ENCODE data around the gene TRHDE.

Gene TRHDE

DNA sequence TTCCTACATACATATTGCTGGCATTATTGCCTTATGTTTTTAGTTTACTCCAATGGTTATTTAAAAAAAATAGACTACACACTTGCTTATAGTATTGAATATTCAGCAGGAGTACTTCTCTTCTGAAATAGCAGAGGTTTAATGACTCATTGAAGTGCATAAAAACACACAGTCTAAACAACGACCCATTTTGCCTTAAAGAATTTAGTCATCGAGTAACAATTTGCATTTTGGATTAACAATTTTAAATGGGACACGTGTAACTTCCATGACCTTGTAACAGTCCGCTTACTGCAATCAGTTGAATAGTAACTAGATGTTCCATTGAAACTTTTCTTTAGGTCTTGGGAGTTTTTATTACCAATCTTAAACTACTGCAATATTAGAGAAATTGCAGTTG lies 9.0 kb downstream of the TRHDE start (continued):
- TF ChIP-seq, protein P1, sequence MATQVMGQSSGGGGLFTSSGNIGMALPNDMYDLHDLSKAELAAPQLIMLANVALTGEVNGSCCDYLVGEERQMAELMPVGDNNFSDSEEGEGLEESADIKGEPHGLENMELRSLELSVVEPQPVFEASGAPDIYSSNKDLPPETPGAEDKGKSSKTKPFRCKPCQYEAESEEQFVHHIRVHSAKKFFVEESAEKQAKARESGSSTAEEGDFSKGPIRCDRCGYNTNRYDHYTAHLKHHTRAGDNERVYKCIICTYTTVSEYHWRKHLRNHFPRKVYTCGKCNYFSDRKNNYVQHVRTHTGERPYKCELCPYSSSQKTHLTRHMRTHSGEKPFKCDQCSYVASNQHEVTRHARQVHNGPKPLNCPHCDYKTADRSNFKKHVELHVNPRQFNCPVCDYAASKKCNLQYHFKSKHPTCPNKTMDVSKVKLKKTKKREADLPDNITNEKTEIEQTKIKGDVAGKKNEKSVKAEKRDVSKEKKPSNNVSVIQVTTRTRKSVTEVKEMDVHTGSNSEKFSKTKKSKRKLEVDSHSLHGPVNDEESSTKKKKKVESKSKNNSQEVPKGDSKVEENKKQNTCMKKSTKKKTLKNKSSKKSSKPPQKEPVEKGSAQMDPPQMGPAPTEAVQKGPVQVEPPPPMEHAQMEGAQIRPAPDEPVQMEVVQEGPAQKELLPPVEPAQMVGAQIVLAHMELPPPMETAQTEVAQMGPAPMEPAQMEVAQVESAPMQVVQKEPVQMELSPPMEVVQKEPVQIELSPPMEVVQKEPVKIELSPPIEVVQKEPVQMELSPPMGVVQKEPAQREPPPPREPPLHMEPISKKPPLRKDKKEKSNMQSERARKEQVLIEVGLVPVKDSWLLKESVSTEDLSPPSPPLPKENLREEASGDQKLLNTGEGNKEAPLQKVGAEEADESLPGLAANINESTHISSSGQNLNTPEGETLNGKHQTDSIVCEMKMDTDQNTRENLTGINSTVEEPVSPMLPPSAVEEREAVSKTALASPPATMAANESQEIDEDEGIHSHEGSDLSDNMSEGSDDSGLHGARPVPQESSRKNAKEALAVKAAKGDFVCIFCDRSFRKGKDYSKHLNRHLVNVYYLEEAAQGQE (tag by site-specific recombination; IDR thresholded peaks at IDR 0.05), result no peak
- no peak for TF ChIP-seq ZNF610 (tag by site-specific recombination; IDR thresholded peaks at IDR 0.05; ENCODE audit: borderline replicate concordance)
- no peak for TF ChIP-seq RBAK (tag by site-specific recombination; IDR thresholded peaks at IDR 0.05)
- no peak for TF ChIP-seq SCRT1 (tag by site-specific recombination; IDR thresholded peaks at IDR 0.05; ENCODE audit: borderline replicate concordance)

DNA sequence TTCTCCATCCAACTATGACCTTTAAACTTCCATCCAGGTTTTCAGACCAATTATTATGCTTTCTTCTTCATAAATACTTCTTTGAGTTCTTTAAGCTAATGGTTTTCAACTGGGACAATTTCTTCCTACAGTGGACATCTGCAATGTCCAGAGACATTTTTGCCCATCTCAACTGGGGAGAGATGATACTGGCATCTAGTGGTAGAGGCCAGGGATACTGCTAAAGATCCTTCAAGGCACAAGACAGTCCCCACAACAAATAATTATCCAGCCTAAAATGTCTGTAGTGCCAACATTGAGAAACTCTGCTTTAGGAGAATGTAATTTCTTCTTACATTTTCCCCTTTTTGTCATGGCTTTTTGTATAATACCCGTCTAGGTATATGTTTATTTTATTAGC lies 10.6 kb downstream of the TRHDE start:
- no peaks in the 10 kb centered on the region for H3K36me3 ChIP-seq (ENCODE audit: control insufficient read depth in 2 of 2, insufficient read depth in 1 of 2, low read length in 2 of 2)
- POLR2A ChIA-PET, result no interaction called here
- H3K4me3 ChIP-seq (ENCODE audit: low read depth, low read length), result no peak overlapping the region
- H3K4me1 ChIP-seq (ENCODE audit: control insufficient read depth, insufficient read depth, low read length), result no peaks in the 10 kb centered on the region
- CTCF ChIA-PET, result no interaction called here
- no peaks in the 10 kb centered on the region for H3K9me3 ChIP-seq (ENCODE audit: control insufficient read depth, insufficient read depth, low read depth, low read length)
- H3K27ac ChIP-seq (ENCODE audit: extremely low read depth, low read depth, low read length), result no peak overlapping the region
- no peak for TF ChIP-seq ZNF266 (tag by site-specific recombination; IDR thresholded peaks at IDR 0.05; ENCODE audit: low read depth)
- TF ChIP-seq ZNF148 (tag by site-specific recombination; IDR thresholded peaks at IDR 0.05; ENCODE audit: borderline replicate concordance), result no peak
- TF ChIP-seq BCL6B (tag by site-specific recombination; IDR thresholded peaks at IDR 0.05), result no peak
- no peak for TF ChIP-seq ELK4 (IDR thresholded peaks at IDR 0.05; ENCODE audit: borderline replicate concordance, low read depth, low read length)
- TF ChIP-seq SALL2 (tag by site-specific recombination; IDR thresholded peaks at IDR 0.05; ENCODE audit: borderline replicate concordance), result no peak
- TF ChIP-seq, protein P2, sequence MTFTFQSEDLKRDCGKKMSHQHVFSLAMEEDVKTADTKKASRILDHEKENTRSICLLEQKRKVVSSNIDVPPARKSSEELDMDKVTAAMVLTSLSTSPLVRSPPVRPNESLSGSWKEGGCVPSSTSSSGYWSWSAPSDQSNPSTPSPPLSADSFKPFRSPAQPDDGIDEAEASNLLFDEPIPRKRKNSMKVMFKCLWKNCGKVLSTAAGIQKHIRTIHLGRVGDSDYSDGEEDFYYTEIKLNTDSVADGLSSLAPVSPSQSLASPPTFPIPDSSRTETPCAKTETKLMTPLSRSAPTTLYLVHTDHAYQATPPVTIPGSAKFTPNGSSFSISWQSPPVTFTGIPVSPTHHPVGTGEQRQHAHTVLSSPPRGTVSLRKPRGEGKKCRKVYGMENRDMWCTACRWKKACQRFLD (tag by site-specific recombination; IDR thresholded peaks at IDR 0.05), result no peak
- TF ChIP-seq GLI4 (tag by site-specific recombination; IDR thresholded peaks at IDR 0.05), result no peak
- TF ChIP-seq, protein P3, sequence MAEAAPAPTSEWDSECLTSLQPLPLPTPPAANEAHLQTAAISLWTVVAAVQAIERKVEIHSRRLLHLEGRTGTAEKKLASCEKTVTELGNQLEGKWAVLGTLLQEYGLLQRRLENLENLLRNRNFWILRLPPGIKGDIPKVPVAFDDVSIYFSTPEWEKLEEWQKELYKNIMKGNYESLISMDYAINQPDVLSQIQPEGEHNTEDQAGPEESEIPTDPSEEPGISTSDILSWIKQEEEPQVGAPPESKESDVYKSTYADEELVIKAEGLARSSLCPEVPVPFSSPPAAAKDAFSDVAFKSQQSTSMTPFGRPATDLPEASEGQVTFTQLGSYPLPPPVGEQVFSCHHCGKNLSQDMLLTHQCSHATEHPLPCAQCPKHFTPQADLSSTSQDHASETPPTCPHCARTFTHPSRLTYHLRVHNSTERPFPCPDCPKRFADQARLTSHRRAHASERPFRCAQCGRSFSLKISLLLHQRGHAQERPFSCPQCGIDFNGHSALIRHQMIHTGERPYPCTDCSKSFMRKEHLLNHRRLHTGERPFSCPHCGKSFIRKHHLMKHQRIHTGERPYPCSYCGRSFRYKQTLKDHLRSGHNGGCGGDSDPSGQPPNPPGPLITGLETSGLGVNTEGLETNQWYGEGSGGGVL (tag by site-specific recombination; IDR thresholded peaks at IDR 0.05), result no peak
- TF ChIP-seq, protein P4, sequence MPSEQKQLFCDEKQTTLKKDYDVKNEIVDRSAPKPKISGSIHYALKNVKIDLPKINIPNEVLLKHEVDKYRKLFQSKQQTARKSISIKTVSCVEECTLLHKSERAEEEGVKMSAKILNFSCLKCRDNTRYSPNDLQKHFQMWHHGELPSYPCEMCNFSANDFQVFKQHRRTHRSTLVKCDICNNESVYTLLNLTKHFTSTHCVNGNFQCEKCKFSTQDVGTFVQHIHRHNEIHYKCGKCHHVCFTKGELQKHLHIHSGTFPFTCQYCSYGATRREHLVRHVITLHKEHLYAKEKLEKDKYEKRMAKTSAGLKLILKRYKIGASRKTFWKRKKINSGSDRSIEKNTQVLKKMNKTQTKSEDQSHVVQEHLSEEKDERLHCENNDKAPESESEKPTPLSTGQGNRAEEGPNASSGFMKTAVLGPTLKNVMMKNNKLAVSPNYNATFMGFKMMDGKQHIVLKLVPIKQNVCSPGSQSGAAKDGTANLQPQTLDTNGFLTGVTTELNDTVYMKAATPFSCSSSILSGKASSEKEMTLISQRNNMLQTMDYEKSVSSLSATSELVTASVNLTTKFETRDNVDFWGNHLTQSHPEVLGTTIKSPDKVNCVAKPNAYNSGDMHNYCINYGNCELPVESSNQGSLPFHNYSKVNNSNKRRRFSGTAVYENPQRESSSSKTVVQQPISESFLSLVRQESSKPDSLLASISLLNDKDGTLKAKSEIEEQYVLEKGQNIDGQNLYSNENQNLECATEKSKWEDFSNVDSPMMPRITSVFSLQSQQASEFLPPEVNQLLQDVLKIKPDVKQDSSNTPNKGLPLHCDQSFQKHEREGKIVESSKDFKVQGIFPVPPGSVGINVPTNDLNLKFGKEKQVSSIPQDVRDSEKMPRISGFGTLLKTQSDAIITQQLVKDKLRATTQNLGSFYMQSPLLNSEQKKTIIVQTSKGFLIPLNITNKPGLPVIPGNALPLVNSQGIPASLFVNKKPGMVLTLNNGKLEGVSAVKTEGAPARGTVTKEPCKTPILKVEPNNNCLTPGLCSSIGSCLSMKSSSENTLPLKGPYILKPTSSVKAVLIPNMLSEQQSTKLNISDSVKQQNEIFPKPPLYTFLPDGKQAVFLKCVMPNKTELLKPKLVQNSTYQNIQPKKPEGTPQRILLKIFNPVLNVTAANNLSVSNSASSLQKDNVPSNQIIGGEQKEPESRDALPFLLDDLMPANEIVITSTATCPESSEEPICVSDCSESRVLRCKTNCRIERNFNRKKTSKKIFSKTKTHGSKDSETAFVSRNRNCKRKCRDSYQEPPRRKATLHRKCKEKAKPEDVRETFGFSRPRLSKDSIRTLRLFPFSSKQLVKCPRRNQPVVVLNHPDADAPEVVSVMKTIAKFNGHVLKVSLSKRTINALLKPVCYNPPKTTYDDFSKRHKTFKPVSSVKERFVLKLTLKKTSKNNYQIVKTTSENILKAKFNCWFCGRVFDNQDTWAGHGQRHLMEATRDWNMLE (tag by site-specific recombination; conservative IDR thresholded peaks at IDR 0.05; ENCODE audit: low read depth), result no peak
- TF ChIP-seq ZNF560 (tag by site-specific recombination; IDR thresholded peaks at IDR 0.05; ENCODE audit: borderline replicate concordance), result no peak
- TF ChIP-seq ZNF362 (tag by site-specific recombination; IDR thresholded peaks at IDR 0.05), result no peak
